GM18951 (cell line): ENCODE measurements around the gene ETFA.

Experiments
- POLR2A ChIP-seq: IDR thresholded peaks from 4 replicates; pipeline ENCODE4 v1.6.1; 2011; ENCODE audit warnings: mild to moderate bottlenecking; ENCODE audit not compliant: insufficient read length, insufficient read depth; ENCODE audit errors: extremely low read depth
- in situ Hi-C: fragments of 300-500 bp; cut with MboI; formaldehyde crosslinking; loops from one replicate; pipeline ENCODE4 v1.12.0; 2022; ENCODE audit warnings: low sequenced_read_pairs, mixed read lengths, inconsistent platforms; ENCODE audit not compliant: unreplicated experiment

ETFA gene

GRCh38 chr15:76311100-76311953 lies at the start of gene ETFA:
TSS of gene ETFA (minus strand) at chr15:76311469. CDS start at chr15:76311388, 81 bp downstream.
- in situ Hi-C loops: no loop called here
- peak; percentile 96 for TF ChIP-seq POLR2A

GRCh38 chr15:76360416-76360815 lies 49.1 kb upstream of the ETFA start:
- in situ Hi-C loops: no loop called here
- no peak for TF ChIP-seq POLR2A

- in situ Hi-C loops: no loop called here
- TF ChIP-seq POLR2A: no peak
Observed at GRCh38 chr15:76359152-76359551, 47.9 kb upstream of the ETFA start.

GRCh38 chr15:76358453-76358852 lies 47.2 kb upstream of the ETFA start:
- in situ Hi-C loops: no loop called here
- TF ChIP-seq POLR2A: no peak

GRCh38 chr15:76354823-76355440 lies 43.7 kb upstream of the ETFA start:
- TF ChIP-seq POLR2A: no peak
- in situ Hi-C loops: no loop called here

GRCh38 chr15:76353903-76354302 lies 42.6 kb upstream of the ETFA start:
- in situ Hi-C loops: no loop called here
- no peak for TF ChIP-seq POLR2A

GRCh38 chr15:76353023-76353577 lies 41.8 kb upstream of the ETFA start:
- in situ Hi-C loops: no loop called here
- no peak for TF ChIP-seq POLR2A

- TF ChIP-seq POLR2A: no peak
- in situ Hi-C loops: no loop called here
Observed at GRCh38 chr15:76349301-76350070, 38.2 kb upstream of the ETFA start.

GRCh38 chr15:76347482-76348055 lies 36.3 kb upstream of the ETFA start:
- no peak for TF ChIP-seq POLR2A

GRCh38 chr15:76346669-76347481 lies 35.6 kb upstream of the ETFA start:
- TF ChIP-seq POLR2A: no peak
- in situ Hi-C loops: no loop called here

More at GRCh38 chr15:76347482-76348055, 36.3 kb upstream of the ETFA start:
- in situ Hi-C loops: no loop called here

GRCh38 chr15:76345880-76346668 lies 34.8 kb upstream of the ETFA start:
- TF ChIP-seq POLR2A: peak; percentile 25
- in situ Hi-C loops: no loop called here
